H9 (cell line): ENCODE measurements around the gene SRSF7. TPM values are rescaled to one million over a fixed set of nuclear protein-coding genes. Genes with fewer than 3 reads are reported as not detected.

ENCODE experiments used
- DNase-seq: peaks from one replicate; pipeline ENCODE4 v3.0.0-alpha.2; 2017
- H2AFZ ChIP-seq: one replicate; pipeline ENCODE4 v1.6.1; 2013; ENCODE audit warnings: mild to moderate bottlenecking, low read length, control low read depth, moderate library complexity
- H2AK5ac ChIP-seq: 2 replicates; pipeline ENCODE4 v1.6.1; 2013; ENCODE audit warnings: low read length, control low read depth, mixed read lengths; ENCODE audit not compliant: insufficient read length
- H2BK120ac ChIP-seq: one replicate; pipeline ENCODE4 v1.6.1; 2013; ENCODE audit warnings: low read depth, mild to moderate bottlenecking, low read length, control low read depth, inconsistent platforms; ENCODE audit not compliant: poor library complexity, severe bottlenecking
- H2BK12ac ChIP-seq: 2 replicates; pipeline ENCODE4 v1.6.1; 2013; ENCODE audit warnings: low read length, control low read depth, mixed read lengths, low read depth; ENCODE audit not compliant: insufficient read length
- H2BK15ac ChIP-seq: 2 replicates; pipeline ENCODE4 v1.6.1; 2013; ENCODE audit warnings: low read depth, low read length, control low read depth
- H2BK20ac ChIP-seq: one replicate; pipeline ENCODE4 v1.6.1; 2013; ENCODE audit warnings: low read depth, mild to moderate bottlenecking, low read length, control low read depth, inconsistent platforms; ENCODE audit not compliant: poor library complexity, severe bottlenecking
- H2BK5ac ChIP-seq: 2 replicates; pipeline ENCODE4 v1.6.1; 2013; ENCODE audit warnings: low read length, control low read depth, mixed read lengths; ENCODE audit not compliant: insufficient read length
- H3K14ac ChIP-seq: 2 replicates; pipeline ENCODE4 v1.6.1; 2013; ENCODE audit warnings: low read length, control low read depth; ENCODE audit not compliant: insufficient read depth
- H3K18ac ChIP-seq: 2 replicates; pipeline ENCODE4 v1.6.1; 2013; ENCODE audit warnings: low read depth, mild to moderate bottlenecking, mixed read lengths, low read length, control low read depth; ENCODE audit not compliant: insufficient read length
- H3K23ac ChIP-seq: 2 replicates; pipeline ENCODE4 v1.6.1; 2013; ENCODE audit warnings: low read length, control low read depth, mixed read lengths, low read depth; ENCODE audit not compliant: insufficient read length
- H3K23me2 ChIP-seq: 2 replicates; pipeline ENCODE4 v1.6.1; 2013; ENCODE audit warnings: low read depth, mild to moderate bottlenecking, mixed read lengths, low read length, control low read depth; ENCODE audit not compliant: insufficient read length, poor library complexity, severe bottlenecking
- H3K27ac ChIP-seq: 2 replicates; pipeline ENCODE4 v1.5.1; 2013; ENCODE audit warnings: low read length, control low read depth, mixed read lengths, low read depth; ENCODE audit not compliant: insufficient read length
- H3K27me3 ChIP-seq: 2 replicates; pipeline ENCODE4 v1.6.1; 2013; ENCODE audit warnings: low read length, control low read depth, inconsistent platforms; ENCODE audit not compliant: insufficient read depth
- H3K4ac ChIP-seq: 2 replicates; pipeline ENCODE4 v1.6.1; 2013; ENCODE audit warnings: low read depth, mild to moderate bottlenecking, control low read depth, inconsistent platforms, low read length, moderate library complexity
- H3K4me1 ChIP-seq: 2 replicates; pipeline ENCODE4 v1.6.1; 2013; ENCODE audit warnings: low read length, control low read depth, inconsistent platforms; ENCODE audit not compliant: insufficient read depth
- H3K4me2 ChIP-seq: 2 replicates; pipeline ENCODE4 v1.6.1; 2013; ENCODE audit warnings: low read length, control low read depth, mixed read lengths; ENCODE audit not compliant: insufficient read length, insufficient read depth
- H3K56ac ChIP-seq: 2 replicates; pipeline ENCODE4 v1.6.1; 2013; ENCODE audit warnings: low read depth, mild to moderate bottlenecking, mixed read lengths, low read length, control low read depth; ENCODE audit not compliant: insufficient read length
- H3K79me1 ChIP-seq: 2 replicates; pipeline ENCODE4 v1.6.1; 2013; ENCODE audit warnings: low read depth, mild to moderate bottlenecking, moderate library complexity, low read length, control low read depth, inconsistent platforms; ENCODE audit not compliant: insufficient read depth, poor library complexity, severe bottlenecking
- H3K79me2 ChIP-seq: 2 replicates; pipeline ENCODE4 v1.6.1; 2013; ENCODE audit warnings: low read length, control low read depth, inconsistent platforms; ENCODE audit not compliant: insufficient read depth
- H3K9ac ChIP-seq: 2 replicates; pipeline ENCODE4 v1.6.1; 2013; ENCODE audit warnings: low read length, control low read depth, mixed read lengths; ENCODE audit not compliant: insufficient read length; ENCODE audit errors: extremely low read depth
- H3K9me3 ChIP-seq: one replicate; pipeline ENCODE4 v1.6.1; 2013; ENCODE audit warnings: low read depth, low read length, inconsistent platforms; ENCODE audit not compliant: control insufficient read depth
- H3T11ph ChIP-seq: one replicate; pipeline ENCODE4 v1.6.1; 2013; ENCODE audit warnings: mild to moderate bottlenecking, low read length, control low read depth, inconsistent platforms
- H4K20me1 ChIP-seq: one replicate; pipeline ENCODE4 v1.6.1; 2013; ENCODE audit not compliant: control insufficient read depth, insufficient read length, insufficient read depth
- H4K5ac ChIP-seq: 2 replicates; pipeline ENCODE4 v1.6.1; 2013; ENCODE audit warnings: low read depth, mild to moderate bottlenecking, mixed read lengths, low read length, control low read depth; ENCODE audit not compliant: insufficient read length
- H4K8ac ChIP-seq: replicated peaks from 2 replicates; pipeline ENCODE4 v1.6.1; 2013; ENCODE audit warnings: low read length, control low read depth, mixed read lengths, low read depth; ENCODE audit not compliant: insufficient read length
- H4K91ac ChIP-seq: 2 replicates; pipeline ENCODE4 v1.6.1; 2013; ENCODE audit warnings: low read depth, mild to moderate bottlenecking, moderate library complexity, mixed read lengths, low read length, control low read depth; ENCODE audit not compliant: insufficient read length
- H3K27ac Mint-ChIP-seq, 3 experiments: 2 replicates in 2 of 3; 3 replicates in 1 of 3; pipeline ENCODE4 v1.8.0; 2020 to 2021; ENCODE audit warnings: mixed read lengths in 3 of 3, mild to moderate bottlenecking in 1 of 3, moderate library complexity in 1 of 3
- H3K27me3 Mint-ChIP-seq: 2 replicates; pipeline ENCODE4 v1.8.0; 2021; ENCODE audit warnings: low read depth, mild to moderate bottlenecking, moderate library complexity, mixed read lengths
- H3K36me3 Mint-ChIP-seq, 3 experiments: 2 replicates in 2 of 3; 3 replicates in 1 of 3; pipeline ENCODE4 v1.8.0; 2020 to 2021; ENCODE audit warnings: low read depth in 3 of 3, mixed read lengths in 3 of 3; ENCODE audit not compliant: insufficient read depth in 1 of 3
- H3K4me1 Mint-ChIP-seq, 2 experiments: 2 replicates each; pipeline ENCODE4 v1.8.0; 2020; ENCODE audit warnings: mixed read lengths in 2 of 2
- H3K4me3 Mint-ChIP-seq, 2 experiments: 2 replicates in 1 of 2; 3 replicates in 1 of 2; pipeline ENCODE4 v1.8.0; 2020 to 2021; ENCODE audit warnings: mild to moderate bottlenecking in 2 of 2, mixed read lengths in 2 of 2, moderate library complexity in 1 of 2
- H3K9me3 Mint-ChIP-seq, 2 experiments: 2 replicates in 1 of 2; 3 replicates in 1 of 2; pipeline ENCODE4 v1.8.0; 2020; ENCODE audit warnings: mild to moderate bottlenecking in 2 of 2, mixed read lengths in 2 of 2, moderate library complexity in 1 of 2
- CTCF ChIP-seq: fragments of 200-600 bp; sonication (generic); conservative IDR thresholded peaks from 3 replicates; pipeline ENCODE4 v1.8.0; 2021; ENCODE audit warnings: antibody characterized with exemption, mild to moderate bottlenecking
- whole genome bisulfite sequencing: extraction: QIAGEN DNeasy Blood & Tissue Kit; methylation state at CpG from one replicate; pipeline ENCODE4 v1.1.7; 2013; ENCODE audit warnings: missing lambda C conversion rate, low lambda C conversion rate, mixed read lengths; ENCODE audit not compliant: insufficient read length; ENCODE audit errors: extremely low coverage; 5-methylcytosine and 5-hydroxymethylcytosine counted together
- total RNA-seq: library from RNA; stranded (reverse); gene quantifications from 2 replicates; pipeline ENCODE4 v1.2.1, GENCODE V29; 2021

SRSF7 gene
- total RNA-seq, 1 experiment from 2014 or later = 576 TPM

DNA sequence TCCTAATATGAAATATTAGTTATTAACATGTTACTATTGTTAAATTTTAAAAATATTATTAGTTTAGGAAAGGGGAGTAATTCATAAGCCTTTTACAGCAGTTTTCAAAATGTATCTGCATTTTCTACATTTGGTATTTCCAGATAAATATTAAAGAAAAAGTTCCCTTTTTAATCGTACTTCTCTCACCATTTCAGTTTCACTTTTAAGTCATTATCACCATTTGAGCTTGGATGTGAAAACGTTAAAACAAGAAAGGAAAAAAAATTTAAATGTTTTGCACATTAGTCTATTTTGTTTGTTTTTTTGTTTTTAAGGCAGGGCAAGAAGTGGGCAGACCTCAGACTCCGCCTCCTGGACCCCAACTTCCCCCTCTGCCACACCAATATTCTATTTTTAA, 3.3 kb upstream of the SRSF7 start:
- Mint-ChIP-seq H3K9me3 (peaks cover 5 to 6% of the 10 kb centered on the region in 2 experiments; a peak in 4 of 5 replicates), H3K4me3 (no peak overlapping the region), H3K27me3 (peaks cover 5% of the 10 kb centered on the region), H3K4me1 (peaks cover 12 to 13% of the 10 kb centered on the region in 2 experiments), H3K36me3 (peaks cover 13 to 17% (median 15%) of the 10 kb centered on the region in 3 experiments), H3K27ac (no peak overlapping the region)
- H2BK20ac ChIP-seq = no peak overlapping the region
- no peak overlapping the region for H4K5ac ChIP-seq
- no peak overlapping the region for H2BK15ac ChIP-seq
- no peak overlapping the region for H3K23ac ChIP-seq
- H4K91ac ChIP-seq = no peak overlapping the region
- no peak overlapping the region for H3K9ac ChIP-seq
- no peak overlapping the region for H2AFZ ChIP-seq
- H3K79me2 ChIP-seq = peaks cover 15% of the 10 kb centered on the region
- no peaks in the 10 kb centered on the region for H3K4me1 ChIP-seq
- H3K4me2 ChIP-seq = no peak overlapping the region
- H2BK12ac ChIP-seq = no peak overlapping the region
- no peak for DNase-seq
- H3T11ph ChIP-seq = no peak overlapping the region
- H2AK5ac ChIP-seq = no peak overlapping the region
- H4K8ac ChIP-seq = no peak overlapping the region
- no peaks in the 10 kb centered on the region for H3K27me3 ChIP-seq
- TF ChIP-seq CTCF = no peak
- no CpG with 5 or more reads among the region's 3 CpGs for WGBS
- H3K23me2 ChIP-seq = peaks cover 5% of the 10 kb centered on the region
- no peak overlapping the region for H2BK5ac ChIP-seq
- no peak overlapping the region for H3K4ac ChIP-seq
- no peak overlapping the region for H2BK120ac ChIP-seq
- H3K56ac ChIP-seq = no peak overlapping the region
- no peaks in the 10 kb centered on the region for H3K9me3 ChIP-seq
- H3K27ac ChIP-seq = no peak overlapping the region
- H3K79me1 ChIP-seq = no peaks in the 10 kb centered on the region
- H3K18ac ChIP-seq = no peak overlapping the region
- no peak overlapping the region for H3K14ac ChIP-seq
- no peaks in the 10 kb centered on the region for H4K20me1 ChIP-seq
